Right atrium auricular region (tissue), 2 donors: Measurements from ENCODE around the gene TAS2R4. TPM values are rescaled to one million over a fixed set of nuclear protein-coding genes. Genes with fewer than 3 reads are reported as not detected.

ENCODE experiments used
- DNase-seq: peaks from one replicate; pipeline ENCODE4 v3.0.0-alpha.2; 2019; ENCODE audit warnings: low spot score
- H3K27ac ChIP-seq, 2 donors: fragments of 200-600 bp; sonication (generic); 1 replicate in 1 of 2; 2 replicates in 1 of 2; pipeline ENCODE4 v1.5.1; 2016 to 2019
- H3K27me3 ChIP-seq, 2 donors: fragments of 200-600 bp; sonication (generic); one replicate each; pipeline versions ENCODE4 v1.5.1 to v1.6.0; 2017 to 2019
- H3K36me3 ChIP-seq: fragments of 200-600 bp; sonication (generic); one replicate; pipeline ENCODE4 v1.5.1; 2016
- H3K4me1 ChIP-seq, 2 donors: fragments of 200-600 bp; sonication (generic); one replicate each; pipeline versions ENCODE4 v1.5.1 to v1.6.0; 2017 to 2019
- H3K4me3 ChIP-seq, 2 donors: fragments of 200-600 bp; sonication (generic); 1 replicate in 1 of 2; 2 replicates in 1 of 2; pipeline ENCODE4 v1.5.1; 2017 to 2019; ENCODE audit warnings: mild to moderate bottlenecking in 1 of 2, moderate library complexity in 1 of 2
- H3K9me3 ChIP-seq, 2 donors: fragments of 200-600 bp; sonication (generic); one replicate each; pipeline ENCODE4 v1.5.1; 2019
- total RNA-seq, 2 donors: library from RNA; depleted of rRNA; stranded (reverse); fragments of >200 nt; gene quantifications; one replicate each; pipeline ENCODE4 v1.1.0, GENCODE V29; 2016
- TF ChIP-seq, protein P1 (sequence below), 2 donors: fragments of 200-600 bp; sonication (generic); IDR thresholded peaks; one replicate each; pipeline ENCODE4 v1.5.1; 2019; ENCODE audit warnings: antibody characterized with exemption in 2 of 2

TAS2R4 gene
- under 1 TPM in 1 of 2 donors, not detected in 1; 0.31 TPM for total RNA-seq

GRCh38 chr7:141776374-141776773 is at the start of gene TAS2R4:
TAS2R4 (plus strand) TSS chr7:141776674; CDS start chr7:141778489, 1,815 bp downstream.
- H3K4me3 ChIP-seq, result no peak within 1 kb of the TSS
- no peaks in the 10 kb centered on the region for H3K4me1 ChIP-seq
- H3K9me3 ChIP-seq, result peaks cover 0 to 4% of the 10 kb centered on the region in 2 donors
- no peak for DNase-seq
- H3K36me3 ChIP-seq, result peaks cover 9% of the 10 kb centered on the region
- H3K27me3 ChIP-seq, result no peaks in the 10 kb centered on the region
- TF ChIP-seq, protein P1, sequence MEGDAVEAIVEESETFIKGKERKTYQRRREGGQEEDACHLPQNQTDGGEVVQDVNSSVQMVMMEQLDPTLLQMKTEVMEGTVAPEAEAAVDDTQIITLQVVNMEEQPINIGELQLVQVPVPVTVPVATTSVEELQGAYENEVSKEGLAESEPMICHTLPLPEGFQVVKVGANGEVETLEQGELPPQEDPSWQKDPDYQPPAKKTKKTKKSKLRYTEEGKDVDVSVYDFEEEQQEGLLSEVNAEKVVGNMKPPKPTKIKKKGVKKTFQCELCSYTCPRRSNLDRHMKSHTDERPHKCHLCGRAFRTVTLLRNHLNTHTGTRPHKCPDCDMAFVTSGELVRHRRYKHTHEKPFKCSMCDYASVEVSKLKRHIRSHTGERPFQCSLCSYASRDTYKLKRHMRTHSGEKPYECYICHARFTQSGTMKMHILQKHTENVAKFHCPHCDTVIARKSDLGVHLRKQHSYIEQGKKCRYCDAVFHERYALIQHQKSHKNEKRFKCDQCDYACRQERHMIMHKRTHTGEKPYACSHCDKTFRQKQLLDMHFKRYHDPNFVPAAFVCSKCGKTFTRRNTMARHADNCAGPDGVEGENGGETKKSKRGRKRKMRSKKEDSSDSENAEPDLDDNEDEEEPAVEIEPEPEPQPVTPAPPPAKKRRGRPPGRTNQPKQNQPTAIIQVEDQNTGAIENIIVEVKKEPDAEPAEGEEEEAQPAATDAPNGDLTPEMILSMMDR (IDR thresholded peaks at IDR 0.05), result no peak
- no peak within 1 kb of the TSS for H3K27ac ChIP-seq

- no peaks in the 10 kb centered on the region for H3K4me1 ChIP-seq
- no peaks in the 10 kb centered on the region for H3K27me3 ChIP-seq
- TF ChIP-seq, protein P1 (IDR thresholded peaks at IDR 0.05), result no peak
- no peaks in the 10 kb centered on the region for H3K36me3 ChIP-seq
- H3K9me3 ChIP-seq, result no peaks in the 10 kb centered on the region
- no peak for DNase-seq
- no peak overlapping the region for H3K27ac ChIP-seq
- H3K4me3 ChIP-seq, result no peak overlapping the region
Observed at GRCh38 chr7:141729020-141729419, 47.5 kb upstream of the TAS2R4 start.

- Histone ChIP-seq H3K9me3 (no peaks in the 10 kb centered on the region), H3K4me3 (no peak overlapping the region), H3K4me1 (no peaks in the 10 kb centered on the region), H3K27ac (no peak overlapping the region), H3K36me3 (no peaks in the 10 kb centered on the region), H3K27me3 (no peaks in the 10 kb centered on the region)
- TF ChIP-seq, protein P1 (IDR thresholded peaks at IDR 0.05), result peak in 1 of 2 donors; percentile 36
- DNase-seq, result no peak
Observed at GRCh38 chr7:141731476-141732149, 44.9 kb upstream of the TAS2R4 start.

GRCh38 chr7:141737118-141737835 is 39.2 kb upstream of the TAS2R4 start:
- Histone ChIP-seq H3K36me3 (peaks cover 8% of the 10 kb centered on the region), H3K9me3 (no peaks in the 10 kb centered on the region), H3K27me3 (no peaks in the 10 kb centered on the region), H3K4me3 (peak overlapping the region; percentile 73 to 77), H3K4me1 (peaks cover 0 to 27% of the 10 kb centered on the region in 2 donors), H3K27ac (peak overlapping the region; percentile 77 to 87)
- DNase-seq, result no peak
- TF ChIP-seq, protein P1 (IDR thresholded peaks at IDR 0.05), result no peak

GRCh38 chr7:141737836-141738591 is 38.5 kb upstream of the TAS2R4 start, which contains the start of gene SSBP1:
SSBP1 (plus strand) TSS chr7:141738358; CDS start chr7:141739167, 809 bp downstream.
- peak; percentile 94 for DNase-seq
- Histone ChIP-seq H3K27ac (peak within 1 kb of the TSS; percentile 77 to 87), H3K9me3 (no peaks in the 10 kb centered on the region), H3K4me3 (peak within 1 kb of the TSS; percentile 73 to 77), H3K36me3 (peaks cover 15% of the 10 kb centered on the region), H3K4me1 (peaks cover 0 to 27% of the 10 kb centered on the region in 2 donors), H3K27me3 (no peaks in the 10 kb centered on the region)
- TF ChIP-seq, protein P1 (IDR thresholded peaks at IDR 0.05), result peak; percentile 67 to 79
